Right lobe of liver (tissue), 6 donors: ENCODE measurements around the gene MAP7D1. TPM values are rescaled to one million over a fixed set of nuclear protein-coding genes. Genes with fewer than 3 reads are reported as not detected.
A peak's percentile ranks its signal among the peaks of the same experiment; 100 is the strongest.

ENCODE experiments used
- ATAC-seq, 4 donors: fragments of 200-7000 bp; cut with Tn5 transposase; one replicate each; pipeline ENCODE4 v1.9.1; 2020; ENCODE audit warnings: mild to moderate bottlenecking in 4 of 4, moderate library complexity in 4 of 4
- DNase-seq, 3 donors: peaks; one replicate each; pipeline ENCODE4 v3.0.0-alpha.2; 2020
- H3K27ac ChIP-seq, 3 donors: fragments of 200-600 bp; one replicate each; pipeline ENCODE4 v1.8.0; 2022
- H3K27me3 ChIP-seq, 2 donors: fragments of 200-600 bp; one replicate each; pipeline ENCODE4 v1.8.0; 2022
- H3K36me3 ChIP-seq, 4 donors: fragments of 200-600 bp; sonication (generic) in 1 of 4; one replicate each; pipeline versions ENCODE4 v1.5.1 to v1.8.0; 2017 to 2022; ENCODE audit warnings: control low read depth in 1 of 4
- H3K4me1 ChIP-seq, 4 donors: fragments of 200-600 bp; sonication (generic) in 1 of 4; one replicate each; pipeline versions ENCODE4 v1.5.1 to v1.8.0; 2017 to 2022; ENCODE audit warnings: control low read depth in 1 of 4
- H3K4me3 ChIP-seq, 3 donors: fragments of 200-600 bp; one replicate each; pipeline ENCODE4 v1.8.0; 2022
- H3K9me3 ChIP-seq, 4 donors: fragments of 200-600 bp; sonication (generic) in 1 of 4; one replicate each; pipeline versions ENCODE4 v1.5.1 to v1.8.0; 2017 to 2022; ENCODE audit warnings: control low read depth in 1 of 4
- POLR2A ChIP-seq: fragments of 450-650 bp; IDR thresholded peaks from one replicate; pipeline ENCODE4 v1.6.1; 2017; ENCODE audit warnings: antibody characterized with exemption, mild to moderate bottlenecking
- WGBS: methylation state at CpG from one replicate; pipeline ENCODE4 v1.1.6; 2018; ENCODE audit warnings: low coverage, low lambda C conversion rate; ENCODE audit not compliant: insufficient coverage; ENCODE audit errors: missing lambda C conversion rate; 5-methylcytosine and 5-hydroxymethylcytosine counted together
- intact Hi-C, 2 donors: fragments of 100-400 bp; cut with DNase I; formaldehyde crosslinking; loops; one replicate each; pipeline versions ENCODE4 v1.11.2 to v1.14.1; 2022
- total RNA-seq, 6 experiments: library from RNA; depleted of rRNA in 2 of 6; stranded (reverse); fragments of >200 nt in 2 of 6; fragmentation: NEBNext Ultra II Directional in 3 of 6; extraction: Animal tissue kit (Norgen Biotek cat#: 25700) in 3 of 6; gene quantifications; one replicate each; pipeline versions ENCODE4 v1.1.0 to v1.2.4, GENCODE V29; 2016 to 2023
- TF ChIP-seq, protein P1 (sequence below), 4 donors: fragments of 200-600 bp in 3 of 4; fragments of 450-650 bp in 1 of 4; IDR thresholded peaks; one replicate each; pipeline versions ENCODE4 v1.5.1 to v1.8.0; 2016 to 2022; ENCODE audit warnings: antibody characterized with exemption in 4 of 4, mild to moderate bottlenecking in 2 of 4
- donor health status: DM: no; HTN: yes; CAD: no.
- donor health status: DM: no; HTN: no; CAD: no.
- donor health status: DM: no; HTN: no; CAD: no.
- donor health status: DM: no; HTN: yes; CAD: no.
- donor health status: DM: no; HTN: yes; CAD: no.

The MAP7D1 gene
- total RNA-seq, 6 experiments from 2014 or later: 10.2 to 28.2 (median 15.8) TPM

- Histone ChIP-seq H3K4me1 (peaks cover 0 to 7% (median 3%) of the 10 kb centered on the region in 4 donors), H3K36me3 (peaks cover 10 to 38% (median 12%) of the 10 kb centered on the region in 4 donors), H3K9me3 (no peaks in the 10 kb centered on the region), H3K4me3 (no peak overlapping the region), H3K27ac (no peak overlapping the region), H3K27me3 (no peaks in the 10 kb centered on the region)
- no peak for DNase-seq
- no CpG with 5 or more reads among the region's 76 CpGs for WGBS
- no peak for TF ChIP-seq POLR2A
- TF ChIP-seq, protein P1, sequence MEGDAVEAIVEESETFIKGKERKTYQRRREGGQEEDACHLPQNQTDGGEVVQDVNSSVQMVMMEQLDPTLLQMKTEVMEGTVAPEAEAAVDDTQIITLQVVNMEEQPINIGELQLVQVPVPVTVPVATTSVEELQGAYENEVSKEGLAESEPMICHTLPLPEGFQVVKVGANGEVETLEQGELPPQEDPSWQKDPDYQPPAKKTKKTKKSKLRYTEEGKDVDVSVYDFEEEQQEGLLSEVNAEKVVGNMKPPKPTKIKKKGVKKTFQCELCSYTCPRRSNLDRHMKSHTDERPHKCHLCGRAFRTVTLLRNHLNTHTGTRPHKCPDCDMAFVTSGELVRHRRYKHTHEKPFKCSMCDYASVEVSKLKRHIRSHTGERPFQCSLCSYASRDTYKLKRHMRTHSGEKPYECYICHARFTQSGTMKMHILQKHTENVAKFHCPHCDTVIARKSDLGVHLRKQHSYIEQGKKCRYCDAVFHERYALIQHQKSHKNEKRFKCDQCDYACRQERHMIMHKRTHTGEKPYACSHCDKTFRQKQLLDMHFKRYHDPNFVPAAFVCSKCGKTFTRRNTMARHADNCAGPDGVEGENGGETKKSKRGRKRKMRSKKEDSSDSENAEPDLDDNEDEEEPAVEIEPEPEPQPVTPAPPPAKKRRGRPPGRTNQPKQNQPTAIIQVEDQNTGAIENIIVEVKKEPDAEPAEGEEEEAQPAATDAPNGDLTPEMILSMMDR (IDR thresholded peaks at IDR 0.05): no peak
- intact Hi-C loops: no loop called here
- no peak for ATAC-seq
Measured at GRCh38 chr1:36176106-36176949, 20.4 kb downstream of the MAP7D1 start.

- ATAC-seq (no peak), DNase-seq (no peak)
- H3K4me3 ChIP-seq: peak overlapping the region in 2 of 3 donors; percentile 51 to 56
Measured at GRCh38 chr1:36177589-36178431, 21.9 kb downstream of the MAP7D1 start.

GRCh38 chr1:36178471-36179219 is 22.7 kb downstream of the MAP7D1 start:
- WGBS: 44% methylated on average over 51 of the region's 62 CpGs
- H3K4me3 ChIP-seq: peak overlapping the region; percentile 4 to 56 (median 51)
- peaks cover 0 to 14% (median 4%) of the 10 kb centered on the region in 4 donors for H3K36me3 ChIP-seq

More at GRCh38 chr1:36177589-36178431, 21.9 kb downstream of the MAP7D1 start:
- TF ChIP-seq POLR2A: no peak
- TF ChIP-seq, protein P1 (IDR thresholded peaks at IDR 0.05): no peak
- Histone ChIP-seq H3K36me3 (peaks cover 1 to 23% (median 9%) of the 10 kb centered on the region in 4 donors), H3K9me3 (no peaks in the 10 kb centered on the region), H3K27me3 (no peaks in the 10 kb centered on the region), H3K27ac (no peak overlapping the region), H3K4me1 (peaks cover 0 to 7% (median 3%) of the 10 kb centered on the region in 4 donors)
- WGBS: 65% methylated on average over 3 of the region's 33 CpGs
- intact Hi-C loops: no loop called here

More at GRCh38 chr1:36178471-36179219, 22.7 kb downstream of the MAP7D1 start:
- no peaks in the 10 kb centered on the region for H3K9me3 ChIP-seq
- no peaks in the 10 kb centered on the region for H3K27me3 ChIP-seq
- H3K4me1 ChIP-seq: peaks cover 0 to 7% (median 3%) of the 10 kb centered on the region in 4 donors
- DNase-seq: peak; percentile 88 to 89 (median 88)
- peak; percentile 96 to 98 (median 97) for ATAC-seq
- H3K27ac ChIP-seq: no peak overlapping the region
- intact Hi-C loops: no loop called here
- TF ChIP-seq, protein P1 (IDR thresholded peaks at IDR 0.05): no peak
- TF ChIP-seq POLR2A: peak; percentile 22
